ENCODE results near the gene VAMP5.

DNA sequence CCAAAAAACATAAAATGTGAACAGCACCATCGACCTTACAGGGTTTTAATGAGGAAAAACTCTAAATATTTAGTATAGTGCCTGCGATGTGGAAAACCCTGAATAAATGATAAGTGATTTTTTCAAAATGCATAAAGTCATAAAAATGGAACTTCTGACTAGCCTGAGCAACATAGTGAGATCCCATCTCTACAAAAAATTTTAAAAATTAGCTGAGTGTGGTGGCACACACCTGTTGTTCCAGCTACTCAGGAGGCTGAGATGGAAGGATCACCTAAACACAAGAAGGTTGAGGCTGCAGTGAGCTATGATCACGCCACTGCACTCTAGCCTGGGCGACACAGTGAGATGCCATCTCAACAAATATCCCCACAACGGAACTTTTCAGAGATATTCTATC, 27.1 kb upstream of the VAMP5 start:
- TF ChIP-seq CTCF (IDR thresholded peaks at IDR 0.05 in 8 of 11, conservative IDR thresholded peaks at IDR 0.05 in 3 of 11): no peak
- no peak for TF ChIP-seq POLR2A (IDR thresholded peaks at IDR 0.05)
- no peak for TF ChIP-seq POLR2AphosphoS5 (IDR thresholded peaks at IDR 0.05)

Measured in spleen (tissue), 7 donors.